BJ (cell line): ENCODE data around the gene TMEM44. TPM values are rescaled to one million over a fixed set of nuclear protein-coding genes. Genes with fewer than 3 reads are reported as not detected.

Experiments
- CTCF ChIA-PET: fragments of 350-600 bp; formaldehyde crosslinking; extraction: SDS; loops from one replicate; lab custom pipeline; 2021; ENCODE audit warnings: antibody characterized with exemption, inconsistent platforms; lab: Yijun Ruan, JAX
- POLR2A ChIA-PET: fragments of 300-600 bp; sonication (Branson Sonifier 250); formaldehyde crosslinking; extraction: SDS; loops from one replicate; lab custom pipeline; 2021; ENCODE audit warnings: antibody characterized with exemption; lab: Charles Lee
- DNase-seq: peaks from one replicate; pipeline ENCODE4 v3.0.0-alpha.2; 2011; ENCODE audit warnings: low read depth
- H3K27me3 ChIP-seq: 2 replicates; pipeline ENCODE4 v1.6.0; 2011; ENCODE audit warnings: low read length; ENCODE audit not compliant: control insufficient read depth, insufficient read depth
- H3K36me3 ChIP-seq: 2 replicates; pipeline ENCODE4 v1.5.1; 2011; ENCODE audit warnings: low read length; ENCODE audit not compliant: control insufficient read depth, insufficient read depth
- H3K4me3 ChIP-seq: 2 replicates; pipeline ENCODE4 v1.5.1; 2011; ENCODE audit warnings: low read depth, mild to moderate bottlenecking, control low read depth, low read length
- CTCF ChIP-seq: IDR thresholded peaks from 2 replicates; pipeline ENCODE4 v1.5.1; 2011; ENCODE audit warnings: low read depth, mild to moderate bottlenecking, control low read depth, inconsistent platforms, low read length, moderate library complexity; ENCODE audit not compliant: insufficient read depth
- polyA plus RNA-seq: library from polyadenylated mRNA; depleted of rRNA; stranded (reverse); fragments of >200 nt; gene quantifications from 2 replicates; pipeline ENCODE4 v1.2.3, GENCODE V29; 2011; rRNA removed
- small RNA-seq: library from RNA; depleted of rRNA; stranded (forward); fragments of <200 nt; gene quantifications from one replicate; pipeline ENCODE3, GENCODE V24; 2012; ENCODE audit warnings: low replicate concordance, low read depth; ENCODE audit not compliant: insufficient read length

TMEM44 gene
- polyA plus RNA-seq, 1 experiment, result 17.7 TPM

- H3K4me3 ChIP-seq, result no peak overlapping the region
- CTCF ChIA-PET, result interaction anchor here (1.6 kb wide), 1 partner anchor 20 kb away, joined by 3 read pairs; no protein-coding TSS in a partner anchor
- H3K27me3 ChIP-seq, result no peaks in the 10 kb centered on the region
- no peak for DNase-seq
- POLR2A ChIA-PET, result no interaction called here
- no peak for TF ChIP-seq CTCF
- H3K36me3 ChIP-seq, result no peaks in the 10 kb centered on the region
Measured at GRCh38 chr3:194543550-194543949, 89.7 kb downstream of the TMEM44 start.

DNA sequence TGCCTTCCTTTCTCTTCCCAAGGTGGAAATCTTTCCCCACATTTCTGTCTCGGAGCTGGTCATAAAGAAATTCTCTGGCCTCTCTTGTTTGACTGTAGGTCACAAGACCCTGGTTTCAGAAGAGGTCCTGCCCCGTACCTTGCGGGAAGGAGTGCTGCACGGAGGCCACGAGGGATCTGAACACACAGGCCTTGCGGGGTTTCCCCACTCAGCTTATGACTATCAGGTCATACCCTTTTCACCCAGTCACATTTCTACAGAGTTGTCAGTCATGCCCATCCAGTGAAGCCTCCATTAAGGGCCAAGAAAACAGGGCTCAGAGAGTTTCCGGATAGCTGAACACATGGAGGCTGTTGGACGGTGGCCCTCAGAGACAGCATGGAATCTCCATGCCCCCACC is 91.7 kb downstream of the TMEM44 start:
- Histone ChIP-seq H3K4me3 (no peak overlapping the region), H3K36me3 (no peaks in the 10 kb centered on the region), H3K27me3 (no peaks in the 10 kb centered on the region)
- POLR2A ChIA-PET, result no interaction called here
- TF ChIP-seq CTCF, result no peak
- CTCF ChIA-PET, result no interaction called here
- no peak for DNase-seq

- no peak for DNase-seq
Measured at GRCh38 chr3:194540274-194540905, 92.8 kb downstream of the TMEM44 start.

GRCh38 chr3:194539498-194539897 is 93.7 kb downstream of the TMEM44 start:
- CTCF ChIA-PET, result no interaction called here
- Histone ChIP-seq H3K4me3 (no peak overlapping the region), H3K27me3 (no peaks in the 10 kb centered on the region), H3K36me3 (no peaks in the 10 kb centered on the region)
- no peak for TF ChIP-seq CTCF
- DNase-seq, result no peak
- POLR2A ChIA-PET, result no interaction called here

More at GRCh38 chr3:194540274-194540905, 92.8 kb downstream of the TMEM44 start:
- TF ChIP-seq CTCF, result no peak
- ChIA-PET POLR2A (no interaction called here), CTCF (no interaction called here)
- Histone ChIP-seq H3K36me3 (no peaks in the 10 kb centered on the region), H3K27me3 (no peaks in the 10 kb centered on the region), H3K4me3 (no peak overlapping the region)

DNA sequence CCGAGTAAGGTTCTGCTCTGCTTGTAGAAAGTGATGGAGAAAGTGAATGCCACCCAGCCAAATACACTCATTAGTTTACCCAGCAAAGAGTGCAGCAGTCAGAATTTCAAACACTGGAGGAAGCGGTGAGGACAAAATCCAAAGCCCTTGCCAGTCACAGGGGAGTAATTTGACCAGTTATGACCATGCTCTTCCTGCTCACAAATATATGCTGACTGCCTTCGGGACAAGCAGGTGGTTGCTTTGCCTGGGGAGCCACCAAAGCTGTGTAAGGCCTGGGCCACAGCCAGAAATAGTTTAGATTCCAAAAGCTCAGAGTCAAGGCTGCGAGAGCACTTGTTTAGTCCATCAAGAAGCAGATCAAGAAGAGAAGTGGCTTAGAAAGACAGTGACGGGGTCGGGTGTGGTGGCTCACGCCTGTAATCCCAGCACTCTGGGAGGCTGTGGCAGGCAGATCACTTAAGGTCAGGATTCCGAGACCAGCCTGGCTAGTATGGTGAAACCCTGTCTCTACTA is 95.4 kb downstream of the TMEM44 start:
- peak; percentile 59 for DNase-seq
- Histone ChIP-seq H3K36me3 (no peaks in the 10 kb centered on the region), H3K27me3 (no peaks in the 10 kb centered on the region), H3K4me3 (no peak overlapping the region)
- ChIA-PET POLR2A (no interaction called here), CTCF (interaction anchor here (0.7 to 2.8 kb wide), 3 partner anchors 11 to 53 kb away, joined by 3 to 8 read pairs (median 3); no protein-coding TSS in a partner anchor)
- TF ChIP-seq CTCF, result no peak

Small RNA genes lying within 50 kb of the gene (small RNA-seq; reads per million reads assigned to genes)
- not detected for gene AC046143.2

Other genes starting within 250 kb of the TMEM44 start
- gene GP5, start 234.2 kb downstream of the TMEM44 start, polyA plus RNA-seq, result 0.02 TPM in 1 of 2 replicates, not detected in the other
- gene ATP13A3, start 146.4 kb downstream of the TMEM44 start, polyA plus RNA-seq, result 47.1 and 96.3 TPM in 2 replicates
- gene LSG1, start 38.8 kb upstream of the TMEM44 start, polyA plus RNA-seq, result 23.9 and 35.4 TPM in 2 replicates
- 12.2 and 14.6 TPM in 2 replicates for gene FAM43A, start 52.5 kb upstream of the TMEM44 start, polyA plus RNA-seq